IPS-18c (cell line): ENCODE results near the gene CDHR5.
"Not testable (repeated sequence)": the region's sequence is repeated elsewhere in the genome, so short reads cannot be mapped to it uniquely, and the experiment has no call there.

Source experiments
- H3K4me3 ChIP-seq: 2 replicates; pipeline ENCODE4 v1.7.0; 2013; ENCODE audit warnings: low read depth, mild to moderate bottlenecking, low read length, moderate library complexity; ENCODE audit not compliant: insufficient read depth
- H3K9me3 ChIP-seq: one replicate; pipeline ENCODE4 v1.6.1; 2013; ENCODE audit warnings: mild to moderate bottlenecking, low read length, moderate library complexity; ENCODE audit not compliant: control insufficient read depth, insufficient read depth

CDHR5 gene, protein sequence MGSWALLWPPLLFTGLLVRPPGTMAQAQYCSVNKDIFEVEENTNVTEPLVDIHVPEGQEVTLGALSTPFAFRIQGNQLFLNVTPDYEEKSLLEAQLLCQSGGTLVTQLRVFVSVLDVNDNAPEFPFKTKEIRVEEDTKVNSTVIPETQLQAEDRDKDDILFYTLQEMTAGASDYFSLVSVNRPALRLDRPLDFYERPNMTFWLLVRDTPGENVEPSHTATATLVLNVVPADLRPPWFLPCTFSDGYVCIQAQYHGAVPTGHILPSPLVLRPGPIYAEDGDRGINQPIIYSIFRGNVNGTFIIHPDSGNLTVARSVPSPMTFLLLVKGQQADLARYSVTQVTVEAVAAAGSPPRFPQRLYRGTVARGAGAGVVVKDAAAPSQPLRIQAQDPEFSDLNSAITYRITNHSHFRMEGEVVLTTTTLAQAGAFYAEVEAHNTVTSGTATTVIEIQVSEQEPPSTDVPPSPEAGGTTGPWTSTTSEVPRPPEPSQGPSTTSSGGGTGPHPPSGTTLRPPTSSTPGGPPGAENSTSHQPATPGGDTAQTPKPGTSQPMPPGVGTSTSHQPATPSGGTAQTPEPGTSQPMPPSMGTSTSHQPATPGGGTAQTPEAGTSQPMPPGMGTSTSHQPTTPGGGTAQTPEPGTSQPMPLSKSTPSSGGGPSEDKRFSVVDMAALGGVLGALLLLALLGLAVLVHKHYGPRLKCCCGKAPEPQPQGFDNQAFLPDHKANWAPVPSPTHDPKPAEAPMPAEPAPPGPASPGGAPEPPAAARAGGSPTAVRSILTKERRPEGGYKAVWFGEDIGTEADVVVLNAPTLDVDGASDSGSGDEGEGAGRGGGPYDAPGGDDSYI

DNA sequence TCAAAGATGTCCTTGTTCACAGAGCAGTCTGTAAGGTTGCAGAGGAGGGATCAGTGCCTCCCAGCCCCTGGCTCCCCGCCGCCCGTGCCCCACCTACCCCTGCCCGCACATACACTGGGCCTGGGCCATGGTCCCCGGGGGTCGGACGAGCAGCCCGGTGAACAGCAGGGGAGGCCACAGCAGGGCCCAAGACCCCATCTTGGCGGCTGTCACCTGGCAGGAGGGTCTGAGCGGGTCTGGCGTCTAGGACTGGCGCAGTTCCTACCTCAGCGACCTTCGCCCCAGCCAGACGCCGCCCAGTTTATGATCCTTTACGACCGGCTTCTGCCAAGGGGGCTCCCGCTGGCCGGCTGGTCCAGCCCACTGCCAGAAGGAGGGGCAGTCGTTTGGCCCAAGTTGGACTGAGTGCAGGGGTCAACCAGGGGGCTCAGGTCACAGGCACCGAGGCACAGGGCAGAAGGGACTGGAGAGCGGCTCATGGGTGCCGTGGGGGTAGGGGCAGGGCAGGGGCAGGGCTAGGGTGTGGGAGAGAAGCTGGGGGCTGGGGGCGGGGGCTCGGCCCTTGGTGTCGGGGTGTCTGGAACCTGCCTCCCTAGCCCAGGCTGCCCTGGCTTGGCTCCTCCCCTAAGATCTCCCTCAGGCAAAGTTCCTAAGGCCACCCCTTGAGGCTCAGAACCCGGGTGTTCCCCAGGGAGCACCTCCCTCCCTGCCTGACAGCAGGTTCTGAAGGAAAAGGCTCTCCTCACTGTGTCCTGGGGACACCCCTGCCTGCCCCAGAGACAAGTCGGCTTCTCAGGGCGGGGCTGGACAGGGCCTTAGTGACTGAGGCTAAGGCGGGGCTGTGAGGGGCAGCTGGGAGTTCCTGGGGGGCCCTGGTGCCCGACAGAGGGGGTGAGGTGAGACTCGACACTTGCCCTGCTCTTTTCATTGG is at the start of gene CDHR5:
TSS of gene CDHR5 (minus strand) at position 251 of the 931 bp plus-strand sequence. CDS start at position 198, 53 bp downstream.
- Histone ChIP-seq H3K9me3 (no peaks in the 10 kb centered on the region), H3K4me3 (no peak within 1 kb of the TSS)

GRCh38 chr11:674406-674805 is 49.7 kb upstream of the CDHR5 start:
- H3K9me3 ChIP-seq, result peaks cover 2% of the 10 kb centered on the region
- no peak overlapping the region for H3K4me3 ChIP-seq

DNA sequence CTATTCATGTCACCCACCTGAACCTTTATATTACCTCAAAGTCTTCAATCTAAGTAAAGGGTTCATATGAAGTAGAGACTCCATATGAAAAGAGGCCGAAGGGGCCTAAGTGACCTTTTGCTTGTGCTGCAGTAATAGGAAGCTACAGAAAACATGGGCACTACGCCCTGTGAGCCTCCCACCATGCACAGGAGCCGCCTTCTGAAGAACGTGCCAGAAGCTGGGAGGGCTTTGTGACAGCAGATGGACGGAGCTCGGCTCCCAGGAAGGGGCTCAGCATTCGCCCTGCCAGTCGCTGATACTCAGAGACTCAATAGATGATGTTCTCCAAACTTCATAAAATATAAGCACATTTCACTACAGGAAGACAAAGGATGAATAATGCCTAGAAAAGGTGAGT is 49.1 kb upstream of the CDHR5 start:
- Histone ChIP-seq H3K4me3 (no peak overlapping the region), H3K9me3 (peaks cover 2% of the 10 kb centered on the region)

- Histone ChIP-seq H3K4me3 (no peak overlapping the region), H3K9me3 (no peaks in the 10 kb centered on the region)
Measured at GRCh38 chr11:665704-666281, 41.0 kb upstream of the CDHR5 start.

- Histone ChIP-seq H3K4me3 (no peak overlapping the region), H3K9me3 (no peaks in the 10 kb centered on the region)
Measured at GRCh38 chr11:665062-665703, 40.4 kb upstream of the CDHR5 start.

GRCh38 chr11:662689-663274 is 38.0 kb upstream of the CDHR5 start:
- H3K9me3 ChIP-seq, result no peaks in the 10 kb centered on the region
- no peak overlapping the region for H3K4me3 ChIP-seq

GRCh38 chr11:660681-661444 is 36.1 kb upstream of the CDHR5 start:
- no peaks in the 10 kb centered on the region for H3K9me3 ChIP-seq
- H3K4me3 ChIP-seq, result no peak overlapping the region

DNA sequence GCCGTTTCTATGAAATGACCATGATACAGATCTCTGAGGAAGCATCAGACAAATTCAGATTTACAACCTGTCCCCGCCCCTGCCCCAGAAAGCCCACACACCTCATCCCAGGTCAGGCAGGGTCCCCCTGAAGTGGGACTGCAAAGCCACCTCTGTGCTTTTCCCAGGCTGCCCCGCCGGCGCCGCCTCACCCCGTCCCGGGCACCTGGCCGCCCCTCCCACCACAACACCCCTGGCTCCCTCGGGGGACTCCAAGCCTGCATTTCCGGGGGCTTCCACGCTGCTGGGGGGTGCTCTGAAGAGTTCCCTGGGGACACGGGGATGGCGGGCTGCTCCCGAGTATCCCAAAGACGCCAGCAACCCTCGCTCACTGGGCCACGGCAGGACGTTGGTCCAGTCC is 35.5 kb upstream of the CDHR5 start:
- Histone ChIP-seq H3K4me3 (no peak overlapping the region), H3K9me3 (no peaks in the 10 kb centered on the region)

- Histone ChIP-seq H3K4me3 (no peak overlapping the region), H3K9me3 (no peaks in the 10 kb centered on the region)
Measured at GRCh38 chr11:659532-660085, 34.9 kb upstream of the CDHR5 start.

- H3K9me3 ChIP-seq, result no peaks in the 10 kb centered on the region
- no peak overlapping the region for H3K4me3 ChIP-seq
Measured at GRCh38 chr11:657691-658126, 33.0 kb upstream of the CDHR5 start.

DNA sequence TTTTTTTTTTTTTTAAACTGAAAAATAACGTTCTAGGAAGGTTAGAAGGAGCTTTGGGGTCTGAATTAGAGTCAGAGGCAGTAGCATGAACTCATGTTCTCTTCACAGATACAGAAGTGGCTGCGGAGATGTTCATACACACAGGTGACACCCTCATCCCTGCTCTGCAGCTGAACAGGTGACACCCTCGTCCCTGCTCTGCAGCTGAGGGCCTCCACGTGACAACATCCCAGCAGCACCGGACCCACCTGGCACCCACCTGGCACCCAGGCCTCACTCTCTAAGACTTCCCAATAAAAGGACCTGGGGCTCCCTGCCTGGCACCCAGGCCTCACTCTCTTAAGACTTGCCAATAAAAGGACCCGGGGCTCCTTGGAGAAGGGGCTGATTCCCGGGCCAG is 32.1 kb upstream of the CDHR5 start:
- Histone ChIP-seq H3K4me3 (no peak overlapping the region), H3K9me3 (no peaks in the 10 kb centered on the region)

- Histone ChIP-seq H3K9me3 (no peaks in the 10 kb centered on the region), H3K4me3 (no peak overlapping the region)
Measured at GRCh38 chr11:656426-656825, 31.7 kb upstream of the CDHR5 start.

DNA sequence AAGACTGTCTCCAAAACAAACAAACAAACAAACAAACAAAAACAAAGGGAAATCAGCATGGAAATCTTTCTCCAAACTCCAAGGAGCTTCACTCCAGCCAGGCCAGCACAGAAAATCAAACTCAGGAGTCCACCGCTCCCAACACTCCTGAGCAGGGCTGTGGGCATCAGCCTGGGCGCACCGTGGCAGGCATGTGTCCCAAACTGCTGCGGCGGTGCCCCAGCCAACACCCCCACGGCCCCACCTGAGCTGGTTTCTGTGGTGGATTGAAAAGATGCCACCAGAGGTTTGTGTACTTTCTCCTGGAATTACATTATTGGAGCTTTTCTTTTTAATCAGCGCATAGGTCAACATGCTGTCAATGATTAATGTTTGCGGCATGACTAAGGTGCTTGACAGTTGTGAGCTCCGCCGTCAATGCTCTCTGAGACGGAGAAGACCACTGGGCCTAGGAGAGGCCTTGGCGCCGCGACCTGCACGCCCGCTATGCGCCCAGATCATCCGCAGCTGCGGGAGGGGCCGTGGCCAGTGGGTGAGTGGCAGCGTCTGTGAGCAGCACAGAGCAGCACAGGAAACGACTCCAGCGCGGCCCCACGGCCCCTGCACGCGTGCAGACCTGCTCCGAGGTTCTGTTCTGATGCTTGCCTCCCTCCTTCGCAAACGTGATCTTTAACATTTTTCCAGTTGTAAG is 30.4 kb upstream of the CDHR5 start:
- no peaks in the 10 kb centered on the region for H3K9me3 ChIP-seq
- H3K4me3 ChIP-seq, result no peak overlapping the region

GRCh38 chr11:654444-654843 is 29.7 kb upstream of the CDHR5 start:
- H3K4me3 ChIP-seq, H3K9me3 ChIP-seq: not testable (repeated sequence)

GRCh38 chr11:653837-654236 is 29.1 kb upstream of the CDHR5 start:
- H3K9me3 ChIP-seq, result no peaks in the 10 kb centered on the region
- no peak overlapping the region for H3K4me3 ChIP-seq
